Uterus (tissue), 4 donors: Measurements from ENCODE around the gene POLR3B. TPM values are rescaled to one million over a fixed set of nuclear protein-coding genes. Genes with fewer than 3 reads are reported as not detected.

Source experiments
- DNase-seq, 2 donors: peaks; one replicate each; pipeline ENCODE4 v3.0.0-alpha.2; 2019 to 2020
- H3K27ac ChIP-seq, 2 donors: fragments of 200-600 bp; sonication (generic); 1 replicate in 1 of 2; 2 replicates in 1 of 2; pipeline ENCODE4 v1.5.1; 2016 to 2018
- H3K27me3 ChIP-seq, 2 donors: fragments of 200-600 bp; sonication (generic); one replicate each; pipeline ENCODE4 v1.5.1; 2018 to 2019; ENCODE audit warnings: control low read depth in 1 of 2
- H3K36me3 ChIP-seq, 2 donors: fragments of 200-600 bp; sonication (generic); one replicate each; pipeline ENCODE4 v1.5.1; 2019; ENCODE audit warnings: control low read depth in 1 of 2
- H3K4me1 ChIP-seq, 2 donors: fragments of 200-600 bp; sonication (generic); one replicate each; pipeline ENCODE4 v1.5.1; 2018 to 2019; ENCODE audit warnings: control low read depth in 1 of 2
- H3K4me3 ChIP-seq, 2 donors: fragments of 200-600 bp; sonication (generic); 1 replicate in 1 of 2; 2 replicates in 1 of 2; pipeline ENCODE4 v1.5.1; 2018 to 2019; ENCODE audit warnings: mild to moderate bottlenecking in 1 of 2
- H3K9me3 ChIP-seq, 2 donors: fragments of 200-600 bp; sonication (generic); one replicate each; pipeline ENCODE4 v1.5.1; 2019; ENCODE audit warnings: control low read depth in 1 of 2
- POLR2A ChIP-seq, 2 donors: fragments of 450-650 bp; IDR thresholded peaks; one replicate each; pipeline ENCODE4 v1.6.1; 2016; ENCODE audit warnings: antibody characterized with exemption in 2 of 2, mild to moderate bottlenecking in 1 of 2, moderate library complexity in 1 of 2
- intact Hi-C: fragments of 100-400 bp; cut with DNase I; formaldehyde crosslinking; loops from one replicate; pipeline ENCODE4 v1.15.1; 2023; ENCODE audit warnings: low total_unique reads
- total RNA-seq, 4 donors: library from RNA; depleted of rRNA in 3 of 4; stranded (reverse); fragments of >200 nt in 3 of 4; gene quantifications; one replicate each; pipeline versions ENCODE4 v1.1.0 to v1.2.4, GENCODE V29; 2014 to 2023
- TF ChIP-seq, protein P1 (sequence below), 4 experiments: fragments of 200-600 bp in 2 of 4; fragments of 450-650 bp in 2 of 4; sonication (generic) in 2 of 4; IDR thresholded peaks; one replicate each; pipeline ENCODE4 v1.5.1; 2016 to 2019; ENCODE audit warnings: antibody characterized with exemption in 4 of 4, mild to moderate bottlenecking in 2 of 4, moderate library complexity in 1 of 4
- donor health status: DM: yes; HTN: yes; CAD: no.

POLR3B gene
- 10 to 100 TPM in 2 of 4 donors, 1 to 10 TPM in 2; 8.8 to 20.7 (median 11.0) TPM for total RNA-seq

DNA sequence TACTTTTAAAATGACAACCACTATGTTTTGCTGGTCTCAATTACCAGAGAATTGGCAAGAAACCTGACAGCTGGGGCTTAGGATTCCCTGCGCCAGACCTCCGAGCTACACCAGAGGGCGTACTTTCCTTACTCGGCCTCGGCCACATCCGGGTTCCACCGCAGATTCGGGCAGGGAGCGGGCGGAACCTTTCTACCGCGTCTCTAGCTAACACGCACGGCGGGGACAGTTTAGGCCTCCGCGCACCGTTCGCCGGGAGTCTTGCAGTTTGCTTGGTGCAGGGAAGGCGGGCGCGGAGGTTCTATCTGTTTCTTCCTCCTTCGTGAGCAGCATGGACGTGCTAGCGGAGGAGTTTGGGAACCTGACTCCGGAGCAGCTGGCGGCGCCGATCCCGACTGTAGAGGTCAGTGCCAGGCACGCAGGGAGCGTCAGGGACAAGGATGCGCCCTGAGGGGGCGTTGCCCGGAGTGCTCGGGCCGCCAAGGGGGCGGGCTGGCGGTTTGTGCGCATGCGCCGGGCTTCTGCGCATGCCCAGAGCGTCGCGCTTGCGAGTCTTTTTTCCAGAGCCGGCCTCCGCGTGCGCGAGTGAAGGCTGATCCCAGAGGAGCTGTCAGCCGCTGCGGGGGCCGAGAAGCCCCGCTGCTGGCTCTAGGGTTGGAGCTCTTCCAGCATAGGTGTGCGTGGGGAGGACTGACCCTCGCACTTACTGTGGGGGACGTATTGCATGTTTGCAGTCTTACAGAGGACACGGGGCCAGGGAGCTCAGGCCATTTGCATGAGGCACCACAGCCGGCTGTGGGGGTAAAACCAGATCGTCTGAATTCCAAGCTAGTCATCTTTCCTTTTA, at the start of gene POLR3B:
TSS of gene POLR3B (plus strand) at position 200 of the 847 bp plus-strand sequence. CDS start at position 332, 132 bp downstream.
- peak; percentile 96 to 97 for DNase-seq
- no peaks in the 10 kb centered on the region for H3K36me3 ChIP-seq
- intact Hi-C loops, result no loop called here
- H3K4me1 ChIP-seq, result peaks cover 0 to 6% of the 10 kb centered on the region in 2 donors
- peak within 1 kb of the TSS; percentile 89 to 92 for H3K27ac ChIP-seq
- TF ChIP-seq, protein P1, sequence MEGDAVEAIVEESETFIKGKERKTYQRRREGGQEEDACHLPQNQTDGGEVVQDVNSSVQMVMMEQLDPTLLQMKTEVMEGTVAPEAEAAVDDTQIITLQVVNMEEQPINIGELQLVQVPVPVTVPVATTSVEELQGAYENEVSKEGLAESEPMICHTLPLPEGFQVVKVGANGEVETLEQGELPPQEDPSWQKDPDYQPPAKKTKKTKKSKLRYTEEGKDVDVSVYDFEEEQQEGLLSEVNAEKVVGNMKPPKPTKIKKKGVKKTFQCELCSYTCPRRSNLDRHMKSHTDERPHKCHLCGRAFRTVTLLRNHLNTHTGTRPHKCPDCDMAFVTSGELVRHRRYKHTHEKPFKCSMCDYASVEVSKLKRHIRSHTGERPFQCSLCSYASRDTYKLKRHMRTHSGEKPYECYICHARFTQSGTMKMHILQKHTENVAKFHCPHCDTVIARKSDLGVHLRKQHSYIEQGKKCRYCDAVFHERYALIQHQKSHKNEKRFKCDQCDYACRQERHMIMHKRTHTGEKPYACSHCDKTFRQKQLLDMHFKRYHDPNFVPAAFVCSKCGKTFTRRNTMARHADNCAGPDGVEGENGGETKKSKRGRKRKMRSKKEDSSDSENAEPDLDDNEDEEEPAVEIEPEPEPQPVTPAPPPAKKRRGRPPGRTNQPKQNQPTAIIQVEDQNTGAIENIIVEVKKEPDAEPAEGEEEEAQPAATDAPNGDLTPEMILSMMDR (IDR thresholded peaks at IDR 0.05), result peak; percentile 81 to 90 (median 86)
- TF ChIP-seq POLR2A (IDR thresholded peaks at IDR 0.05), result peak; percentile 48 to 77
- H3K27me3 ChIP-seq, result no peaks in the 10 kb centered on the region
- H3K4me3 ChIP-seq, result peak within 1 kb of the TSS; percentile 85 to 90
- H3K9me3 ChIP-seq, result no peaks in the 10 kb centered on the region

DNA sequence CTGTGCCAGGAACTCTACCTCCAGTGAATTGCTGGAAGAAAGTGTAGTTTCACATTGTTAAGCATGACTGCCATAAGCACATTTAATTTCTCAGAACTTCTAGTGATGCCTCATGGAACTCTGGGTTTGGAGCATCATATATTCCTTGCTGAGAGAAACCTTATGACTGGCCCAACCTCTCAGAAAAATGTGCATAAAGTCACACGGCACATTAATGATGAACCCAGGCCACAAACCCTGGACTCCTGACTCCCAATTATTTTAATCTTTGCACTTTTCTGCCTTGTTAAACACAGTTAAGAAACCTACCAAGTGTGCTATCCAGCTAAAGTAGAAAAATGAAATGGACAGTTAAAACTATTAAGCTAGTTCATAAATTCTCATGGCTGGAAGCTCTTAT, 49.4 kb upstream of the POLR3B start:
- no peak for TF ChIP-seq POLR2A (IDR thresholded peaks at IDR 0.05)
- TF ChIP-seq, protein P1 (IDR thresholded peaks at IDR 0.05), result no peak
- Histone ChIP-seq H3K27ac (no peak overlapping the region), H3K9me3 (no peaks in the 10 kb centered on the region), H3K4me1 (peaks cover 11 to 13% of the 10 kb centered on the region in 2 donors), H3K4me3 (no peak overlapping the region), H3K27me3 (no peaks in the 10 kb centered on the region), H3K36me3 (no peaks in the 10 kb centered on the region)
- DNase-seq, result no peak
- intact Hi-C loops, result no loop called here

DNA sequence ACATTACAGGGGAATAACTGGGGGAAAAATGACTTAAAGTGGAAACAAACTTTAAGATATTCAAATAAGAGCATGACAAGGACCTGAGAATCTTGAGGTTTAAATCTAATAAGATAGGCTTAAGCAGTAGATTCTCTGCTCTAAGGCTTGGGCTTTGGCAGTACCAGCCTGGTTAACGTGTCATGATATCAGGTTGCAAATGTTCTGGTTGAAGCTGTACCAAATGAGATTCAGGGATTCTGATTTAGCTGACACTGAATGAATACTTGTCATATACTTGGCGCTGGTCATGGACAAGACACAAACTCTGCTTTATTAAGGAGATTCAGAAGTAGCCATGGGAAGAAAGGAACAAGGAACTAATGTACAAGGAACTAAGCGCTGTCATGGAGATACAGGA, 48.9 kb upstream of the POLR3B start:
- no peak for TF ChIP-seq POLR2A (IDR thresholded peaks at IDR 0.05)
- TF ChIP-seq, protein P1 (IDR thresholded peaks at IDR 0.05), result no peak
- Histone ChIP-seq H3K27ac (no peak overlapping the region), H3K27me3 (no peaks in the 10 kb centered on the region), H3K4me3 (no peak overlapping the region), H3K36me3 (no peaks in the 10 kb centered on the region), H3K4me1 (peaks cover 11 to 13% of the 10 kb centered on the region in 2 donors), H3K9me3 (no peaks in the 10 kb centered on the region)
- no peak for DNase-seq
- intact Hi-C loops, result no loop called here

DNA sequence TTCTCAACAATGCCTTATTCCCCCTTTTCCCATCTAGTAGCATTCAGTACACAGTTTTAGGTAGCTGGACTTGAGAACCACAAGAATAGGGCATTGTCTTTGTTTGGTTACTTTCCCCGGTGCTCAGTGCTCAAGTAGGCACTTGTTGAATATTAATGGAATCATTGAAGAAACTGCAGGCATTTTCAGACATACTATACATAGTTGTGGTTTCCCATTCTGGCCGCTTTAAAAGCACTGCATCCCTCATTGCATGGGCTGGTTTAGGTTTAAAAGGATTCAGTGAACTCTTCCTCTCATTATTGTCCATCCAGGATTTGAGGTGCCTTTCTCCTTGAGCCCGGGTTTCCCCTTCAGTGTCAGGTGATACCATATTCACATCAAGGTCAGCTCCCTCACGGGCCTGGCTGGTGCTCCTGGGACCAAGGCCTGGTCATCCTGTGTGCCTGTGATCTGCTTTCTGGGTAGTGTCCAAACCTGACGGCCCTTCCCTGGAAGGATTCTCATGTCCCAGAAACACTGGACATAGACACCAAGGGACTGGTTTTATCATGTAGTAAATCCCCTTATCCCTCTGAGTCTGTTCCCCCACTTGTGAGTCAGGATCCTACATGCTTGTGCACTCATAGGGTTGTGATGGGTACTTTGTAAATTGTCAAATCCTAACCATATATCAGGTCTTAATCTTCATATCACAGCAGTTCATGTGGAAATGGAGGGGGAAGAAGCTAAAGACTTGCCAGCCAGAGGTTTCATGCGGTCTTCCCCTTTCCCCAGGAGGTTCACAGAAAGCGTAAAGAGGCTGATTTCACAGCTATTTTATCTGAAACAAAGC, 47.7 kb upstream of the POLR3B start:
- intact Hi-C loops, result no loop called here
- Histone ChIP-seq H3K4me3 (no peak overlapping the region), H3K36me3 (no peaks in the 10 kb centered on the region), H3K9me3 (no peaks in the 10 kb centered on the region), H3K27me3 (no peaks in the 10 kb centered on the region), H3K4me1 (peaks cover 4 to 13% of the 10 kb centered on the region in 2 donors), H3K27ac (no peak overlapping the region)
- no peak for TF ChIP-seq POLR2A (IDR thresholded peaks at IDR 0.05)
- DNase-seq, result no peak

DNA sequence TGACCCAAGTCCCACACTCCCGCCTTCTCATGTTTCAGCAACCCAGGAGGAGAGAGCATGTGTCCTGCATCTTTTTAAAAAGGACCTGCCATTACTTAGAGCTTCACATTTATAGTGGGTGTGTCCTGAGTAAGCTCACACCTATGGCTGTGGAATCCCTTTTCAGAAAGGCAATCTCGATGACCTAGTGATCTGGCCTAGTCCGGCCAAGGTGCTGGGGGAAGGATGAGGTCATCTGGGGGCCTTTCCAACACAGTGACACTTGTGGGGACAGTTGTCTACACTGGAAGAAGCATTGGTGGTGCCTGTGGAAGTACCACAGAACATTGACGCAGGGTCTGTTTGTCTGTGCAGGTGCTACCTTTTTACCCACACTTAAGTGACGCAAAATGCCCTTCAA, 46.9 kb upstream of the POLR3B start:
- Histone ChIP-seq H3K27ac (no peak overlapping the region), H3K4me1 (peaks cover 3 to 7% of the 10 kb centered on the region in 2 donors), H3K4me3 (no peak overlapping the region), H3K27me3 (no peaks in the 10 kb centered on the region), H3K9me3 (no peaks in the 10 kb centered on the region), H3K36me3 (no peaks in the 10 kb centered on the region)
- intact Hi-C loops, result no loop called here
- DNase-seq, result no peak
- TF ChIP-seq, protein P1 (IDR thresholded peaks at IDR 0.05), result no peak
- TF ChIP-seq POLR2A (IDR thresholded peaks at IDR 0.05), result no peak
